Osteoblast (primary cell): Measurements from ENCODE around the gene TAS2R13. TPM values are rescaled to one million over a fixed set of nuclear protein-coding genes. Genes with fewer than 3 reads are reported as not detected.
A peak's percentile ranks its signal among the peaks of the same experiment; 100 is the strongest.

Experiments used
- DNase-seq: peaks from one replicate; pipeline ENCODE4 v3.0.0; 2011; ENCODE audit warnings: low spot score, mixed read lengths; ENCODE audit not compliant: insufficient read length; ENCODE audit errors: missing footprints
- H2AFZ ChIP-seq: 2 replicates; pipeline ENCODE4 v1.6.0; 2011; ENCODE audit warnings: mild to moderate bottlenecking, low read length
- H3K27ac ChIP-seq: 2 replicates; pipeline ENCODE4 v1.5.1; 2011; ENCODE audit warnings: mild to moderate bottlenecking, low read depth, low read length, moderate library complexity
- H3K27me3 ChIP-seq: 2 replicates; pipeline ENCODE4 v1.6.0; 2012; ENCODE audit warnings: mild to moderate bottlenecking, control low read depth, inconsistent platforms, low read length, moderate library complexity; ENCODE audit not compliant: insufficient read depth
- H3K36me3 ChIP-seq: 2 replicates; pipeline ENCODE4 v1.5.1; 2011; ENCODE audit warnings: mild to moderate bottlenecking, low read length, control low read depth, moderate library complexity; ENCODE audit not compliant: insufficient read depth
- H3K4me1 ChIP-seq: 2 replicates; pipeline ENCODE4 v1.5.1; 2011; ENCODE audit warnings: mild to moderate bottlenecking, low read length, control low read depth, moderate library complexity; ENCODE audit not compliant: insufficient read depth
- H3K4me2 ChIP-seq: 2 replicates; pipeline ENCODE4 v1.6.0; 2011; ENCODE audit warnings: mild to moderate bottlenecking, low read length; ENCODE audit not compliant: insufficient read depth
- H3K4me3 ChIP-seq: fragments of 200-600 bp; sonication (generic); 3 replicates; pipeline ENCODE4 v1.5.1; 2012; ENCODE audit warnings: mild to moderate bottlenecking, low read length, inconsistent platforms; ENCODE audit not compliant: insufficient read depth
- H3K79me2 ChIP-seq: 2 replicates; pipeline ENCODE4 v1.6.0; 2012; ENCODE audit warnings: mild to moderate bottlenecking, low read length, control low read depth, inconsistent platforms; ENCODE audit not compliant: insufficient read depth
- H3K9me3 ChIP-seq: 2 replicates; pipeline ENCODE4 v1.5.1; 2011; ENCODE audit warnings: low read depth, low read length, control low read depth
- H4K20me1 ChIP-seq: 2 replicates; pipeline ENCODE4 v1.6.0; 2012; ENCODE audit warnings: mild to moderate bottlenecking, low read length, control low read depth; ENCODE audit not compliant: insufficient read depth
- total RNA-seq: library from RNA; depleted of rRNA; stranded (reverse); fragments of >200 nt; gene quantifications from 2 replicates; pipeline ENCODE4 v1.2.3, GENCODE V29; 2012
- TF ChIP-seq, protein P1 (sequence below): IDR thresholded peaks from 2 replicates; pipeline ENCODE4 v1.5.1; 2011; ENCODE audit warnings: mild to moderate bottlenecking, low read depth, low read length, moderate library complexity; ENCODE audit errors: extremely low read depth

TAS2R13 gene
- total RNA-seq, 1 donor, result 2.9 TPM

DNA sequence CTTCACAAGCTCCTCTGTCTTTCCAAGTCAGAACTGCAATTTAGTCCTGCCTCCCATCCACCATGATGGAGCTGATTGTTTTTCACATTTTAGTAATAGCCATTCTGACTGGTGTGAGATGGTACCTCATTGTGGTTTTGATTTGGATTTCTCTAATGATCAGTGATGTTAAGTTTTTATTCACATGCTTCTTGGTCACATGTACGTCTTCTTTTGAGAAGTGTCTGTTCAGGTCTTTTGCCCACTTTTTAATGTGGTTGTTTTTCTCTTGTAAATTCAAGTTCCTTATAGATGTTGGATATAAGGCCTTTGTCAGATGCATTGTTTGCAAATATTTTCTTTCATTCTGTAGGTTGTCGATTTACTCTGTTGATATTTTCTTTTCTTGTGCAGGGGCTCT is 33.8 kb upstream of the TAS2R13 start:
- H3K4me3 ChIP-seq, result no peak overlapping the region

GRCh38 chr12:10941916-10942607 is 32.7 kb upstream of the TAS2R13 start:
- no peaks in the 10 kb centered on the region for H4K20me1 ChIP-seq
- no peaks in the 10 kb centered on the region for H3K79me2 ChIP-seq
- no peak overlapping the region for H3K4me2 ChIP-seq
- no peaks in the 10 kb centered on the region for H3K36me3 ChIP-seq
- H3K27me3 ChIP-seq, result no peaks in the 10 kb centered on the region
- no peak overlapping the region for H3K27ac ChIP-seq
- H3K4me1 ChIP-seq, result peaks cover 6% of the 10 kb centered on the region
- no peak overlapping the region for H3K4me3 ChIP-seq
- no peak overlapping the region for H2AFZ ChIP-seq
- DNase-seq, result no peak
- TF ChIP-seq, protein P1, sequence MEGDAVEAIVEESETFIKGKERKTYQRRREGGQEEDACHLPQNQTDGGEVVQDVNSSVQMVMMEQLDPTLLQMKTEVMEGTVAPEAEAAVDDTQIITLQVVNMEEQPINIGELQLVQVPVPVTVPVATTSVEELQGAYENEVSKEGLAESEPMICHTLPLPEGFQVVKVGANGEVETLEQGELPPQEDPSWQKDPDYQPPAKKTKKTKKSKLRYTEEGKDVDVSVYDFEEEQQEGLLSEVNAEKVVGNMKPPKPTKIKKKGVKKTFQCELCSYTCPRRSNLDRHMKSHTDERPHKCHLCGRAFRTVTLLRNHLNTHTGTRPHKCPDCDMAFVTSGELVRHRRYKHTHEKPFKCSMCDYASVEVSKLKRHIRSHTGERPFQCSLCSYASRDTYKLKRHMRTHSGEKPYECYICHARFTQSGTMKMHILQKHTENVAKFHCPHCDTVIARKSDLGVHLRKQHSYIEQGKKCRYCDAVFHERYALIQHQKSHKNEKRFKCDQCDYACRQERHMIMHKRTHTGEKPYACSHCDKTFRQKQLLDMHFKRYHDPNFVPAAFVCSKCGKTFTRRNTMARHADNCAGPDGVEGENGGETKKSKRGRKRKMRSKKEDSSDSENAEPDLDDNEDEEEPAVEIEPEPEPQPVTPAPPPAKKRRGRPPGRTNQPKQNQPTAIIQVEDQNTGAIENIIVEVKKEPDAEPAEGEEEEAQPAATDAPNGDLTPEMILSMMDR, result no peak
- H3K9me3 ChIP-seq, result peaks cover 2% of the 10 kb centered on the region

More for the DNA sequence above, 33.8 kb upstream of the TAS2R13 start:
- Histone ChIP-seq H4K20me1 (no peaks in the 10 kb centered on the region), H3K79me2 (no peaks in the 10 kb centered on the region), H3K27me3 (no peaks in the 10 kb centered on the region), H3K4me1 (peaks cover 6% of the 10 kb centered on the region), H2AFZ (no peak overlapping the region), H3K27ac (no peak overlapping the region), H3K9me3 (peaks cover 3% of the 10 kb centered on the region), H3K4me2 (no peak overlapping the region), H3K36me3 (no peaks in the 10 kb centered on the region)
- TF ChIP-seq, protein P1, result no peak
- DNase-seq, result no peak

DNA sequence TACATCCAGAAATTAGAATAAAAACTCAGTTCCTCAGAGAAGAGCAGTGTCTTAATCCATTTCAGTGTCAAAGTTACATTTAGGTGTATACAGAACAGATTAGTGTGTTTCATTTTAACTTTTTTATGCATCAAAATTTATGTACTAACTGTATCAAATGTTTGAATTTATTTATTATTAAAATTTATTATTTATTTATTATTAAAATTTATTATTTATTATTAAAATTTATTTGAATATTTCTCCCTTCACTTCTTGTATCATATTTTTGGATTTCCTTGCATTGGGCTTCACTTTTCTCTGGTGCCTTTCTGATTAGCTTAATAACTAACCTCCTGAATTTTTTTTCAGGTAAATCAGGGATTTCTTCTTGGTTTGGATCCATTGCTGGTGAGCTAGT is 32.0 kb upstream of the TAS2R13 start:
- peak overlapping the region; percentile 60 for H3K27ac ChIP-seq
- H3K36me3 ChIP-seq, result no peaks in the 10 kb centered on the region
- H3K79me2 ChIP-seq, result no peaks in the 10 kb centered on the region
- no peak overlapping the region for H3K4me2 ChIP-seq
- no peaks in the 10 kb centered on the region for H3K9me3 ChIP-seq
- H3K4me1 ChIP-seq, result peaks cover 6% of the 10 kb centered on the region
- H2AFZ ChIP-seq, result no peak overlapping the region
- no peaks in the 10 kb centered on the region for H4K20me1 ChIP-seq
- no peak overlapping the region for H3K4me3 ChIP-seq
- no peak for DNase-seq
- TF ChIP-seq, protein P1, result no peak
- H3K27me3 ChIP-seq, result no peaks in the 10 kb centered on the region

DNA sequence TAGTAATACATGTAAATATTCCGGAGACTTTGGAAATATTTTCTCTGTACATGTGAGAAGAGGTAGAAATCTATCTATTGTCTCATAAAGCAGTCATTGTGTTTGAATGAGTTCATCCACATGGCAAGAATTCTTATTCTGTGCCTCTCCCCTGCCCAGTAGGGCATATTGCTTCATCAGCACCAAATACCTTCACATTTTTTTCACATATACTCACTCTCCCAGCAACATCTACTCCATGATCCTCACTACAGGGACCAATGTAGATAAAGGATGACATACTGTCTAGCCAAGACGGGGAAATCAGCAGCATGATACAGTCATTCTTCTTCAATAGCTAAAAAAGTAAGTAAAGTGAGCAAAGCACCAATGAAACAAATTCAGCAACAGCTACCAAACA is 31.0 kb upstream of the TAS2R13 start:
- Histone ChIP-seq H3K4me2 (no peak overlapping the region), H3K36me3 (no peaks in the 10 kb centered on the region), H3K4me1 (peaks cover 6% of the 10 kb centered on the region), H3K27ac (peak overlapping the region; percentile 60), H4K20me1 (no peaks in the 10 kb centered on the region), H2AFZ (no peak overlapping the region), H3K79me2 (no peaks in the 10 kb centered on the region), H3K4me3 (no peak overlapping the region), H3K9me3 (no peaks in the 10 kb centered on the region), H3K27me3 (no peaks in the 10 kb centered on the region)
- TF ChIP-seq, protein P1, result no peak
- DNase-seq, result no peak
